ENCODE results near the gene KCNS3.
"Not testable (repeated sequence)": the region's sequence is repeated elsewhere in the genome, so short reads cannot be mapped to it uniquely, and the experiment has no call there.

The KCNS3 gene

DNA sequence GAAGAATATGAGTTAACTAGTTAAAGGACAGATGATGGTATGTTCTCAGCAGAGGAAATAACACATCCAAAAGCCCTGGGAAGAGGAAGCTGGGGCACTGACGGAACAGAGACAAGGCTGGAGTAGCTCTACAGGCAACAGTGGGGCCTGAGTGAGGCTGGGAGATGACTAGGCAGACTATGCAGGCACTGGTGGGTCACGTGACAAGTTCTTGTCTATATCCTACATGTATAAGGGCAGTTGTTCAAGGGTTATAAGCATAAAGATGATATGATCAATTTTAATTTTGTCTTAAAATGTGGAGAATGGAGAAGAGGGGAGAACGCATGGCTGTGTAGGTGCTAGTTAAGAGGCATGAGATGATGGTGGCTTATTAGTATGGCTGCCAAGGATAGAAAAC is 68.6 kb downstream of the KCNS3 start:
- Mint-ChIP-seq H3K4me3 (no peak overlapping the region), H3K4me1 (no peaks in the 10 kb centered on the region), H3K36me3 (ENCODE audit: low read depth) (no peaks in the 10 kb centered on the region), H3K9me3 (no peaks in the 10 kb centered on the region), H3K27me3 (peaks cover 5% of the 10 kb centered on the region), H3K27ac (no peak overlapping the region)
- ATAC-seq (no peak), DNase-seq (no peak)

DNA sequence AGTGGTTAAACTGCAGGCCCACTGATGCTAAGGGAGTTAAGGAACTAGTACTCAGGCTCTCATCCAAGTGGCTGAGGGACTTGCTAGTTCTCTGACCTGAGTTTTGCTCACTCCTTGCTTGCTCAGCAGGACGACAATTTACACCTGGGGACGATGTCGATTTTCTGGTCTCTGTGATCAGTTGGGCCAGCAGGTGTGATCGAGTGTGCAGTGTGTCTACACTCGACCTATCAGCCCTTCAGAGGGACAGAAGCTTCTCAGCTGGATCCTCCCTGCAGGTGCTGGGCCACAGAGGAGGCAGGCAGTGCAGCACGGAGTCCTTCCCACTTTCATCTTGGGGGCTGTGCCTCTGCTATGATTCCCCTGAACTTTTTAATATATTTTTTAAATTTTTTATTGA is 71.5 kb downstream of the KCNS3 start:
- no peak overlapping the region for H3K4me3 Mint-ChIP-seq
- no peak for DNase-seq
- no peaks in the 10 kb centered on the region for H3K9me3 Mint-ChIP-seq

DNA sequence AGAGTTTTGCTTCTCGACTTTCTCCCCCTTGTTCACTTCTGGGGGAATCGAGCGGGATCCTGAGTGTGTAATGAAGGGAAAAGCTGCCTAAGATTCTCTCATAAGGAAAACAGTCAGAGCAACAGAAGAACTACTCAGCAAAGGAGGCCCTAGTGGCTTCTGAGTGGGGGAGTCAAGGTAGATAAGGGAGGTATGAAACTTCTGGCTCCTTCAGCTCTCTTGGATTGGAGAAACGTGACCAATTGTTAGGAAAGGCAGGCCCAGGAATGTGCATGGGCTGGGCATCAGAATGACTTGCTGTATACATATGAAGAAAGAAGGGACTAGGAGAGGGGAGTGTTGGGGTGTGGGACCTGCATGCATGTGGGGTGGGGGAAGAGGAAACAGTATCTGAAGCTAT is 73.1 kb downstream of the KCNS3 start:
- Mint-ChIP-seq H3K27ac (no peak overlapping the region), H3K36me3 (ENCODE audit: low read depth) (no peaks in the 10 kb centered on the region), H3K27me3 (peaks cover 7% of the 10 kb centered on the region), H3K4me3 (no peak overlapping the region), H3K9me3 (no peaks in the 10 kb centered on the region), H3K4me1 (no peaks in the 10 kb centered on the region)
- ATAC-seq (no peak), DNase-seq (no peak)

More for the DNA sequence above, 71.5 kb downstream of the KCNS3 start:
- H3K36me3 Mint-ChIP-seq (ENCODE audit: low read depth), result no peaks in the 10 kb centered on the region
- ATAC-seq, result no peak
- H3K4me1 Mint-ChIP-seq, result no peaks in the 10 kb centered on the region
- H3K27ac Mint-ChIP-seq, result no peak overlapping the region
- H3K27me3 Mint-ChIP-seq, result peaks cover 5% of the 10 kb centered on the region

DNA sequence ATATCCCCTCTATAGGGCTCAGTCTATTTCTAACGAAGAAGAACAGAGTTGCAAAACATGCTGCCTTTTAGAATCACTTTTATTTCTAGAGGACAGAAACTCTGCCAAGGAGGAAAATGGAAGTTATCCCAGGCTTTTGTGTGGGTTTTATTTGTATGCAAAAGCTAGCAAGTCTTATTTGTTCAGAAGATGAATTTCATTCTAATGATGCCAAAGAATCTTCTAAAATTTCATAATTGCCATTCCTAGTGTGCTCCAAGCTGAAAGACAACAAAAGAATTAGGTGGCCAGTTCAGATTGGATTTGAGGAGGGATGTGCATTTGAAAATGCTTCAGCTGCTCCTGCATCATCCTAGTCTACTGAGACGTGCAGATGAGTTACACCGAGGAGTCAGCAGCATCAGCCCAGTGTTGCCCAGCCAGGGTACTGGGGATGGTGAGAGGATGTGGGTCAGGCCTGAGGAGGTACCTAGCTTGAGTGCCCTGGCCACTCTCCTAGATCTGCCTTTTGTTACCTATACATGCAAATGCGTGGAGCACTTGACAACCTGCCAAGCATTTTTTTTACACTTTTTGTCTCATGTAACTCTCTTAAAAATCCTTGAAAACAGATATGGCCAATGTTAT is 80.1 kb downstream of the KCNS3 start:
- peaks cover 3% of the 10 kb centered on the region for H3K27me3 Mint-ChIP-seq
- no peak overlapping the region for H3K27ac Mint-ChIP-seq
- DNase-seq (no peak), ATAC-seq (no peak)
- no peaks in the 10 kb centered on the region for H3K9me3 Mint-ChIP-seq
- no peak overlapping the region for H3K4me3 Mint-ChIP-seq
- no peaks in the 10 kb centered on the region for H3K4me1 Mint-ChIP-seq
- no peaks in the 10 kb centered on the region for H3K36me3 Mint-ChIP-seq (ENCODE audit: low read depth)

DNA sequence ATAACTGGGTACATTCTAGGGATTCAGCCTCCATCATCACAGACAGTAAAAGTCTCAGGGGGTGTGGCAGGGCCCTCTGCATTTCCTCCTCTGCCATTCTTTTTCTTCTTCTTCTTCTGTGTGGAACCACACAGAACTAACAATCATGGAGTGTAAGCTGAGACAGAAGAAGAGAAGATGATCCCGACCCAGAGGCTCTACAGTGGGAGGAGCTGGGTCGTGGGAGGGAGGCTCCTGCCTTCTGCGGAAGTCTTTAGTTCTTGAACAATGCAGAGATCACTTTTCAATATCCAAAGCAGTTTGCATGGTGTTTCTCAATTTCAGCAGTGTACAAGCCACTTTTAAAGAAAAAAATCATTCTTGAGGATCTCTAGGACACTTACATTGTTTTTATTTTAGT is 80.9 kb downstream of the KCNS3 start:
- Mint-ChIP-seq H3K9me3 (no peaks in the 10 kb centered on the region), H3K4me3 (no peak overlapping the region), H3K27ac (no peak overlapping the region), H3K27me3 (peaks cover 3% of the 10 kb centered on the region), H3K4me1 (no peaks in the 10 kb centered on the region), H3K36me3 (ENCODE audit: low read depth) (no peaks in the 10 kb centered on the region)
- ATAC-seq (no peak), DNase-seq (no peak)

DNA sequence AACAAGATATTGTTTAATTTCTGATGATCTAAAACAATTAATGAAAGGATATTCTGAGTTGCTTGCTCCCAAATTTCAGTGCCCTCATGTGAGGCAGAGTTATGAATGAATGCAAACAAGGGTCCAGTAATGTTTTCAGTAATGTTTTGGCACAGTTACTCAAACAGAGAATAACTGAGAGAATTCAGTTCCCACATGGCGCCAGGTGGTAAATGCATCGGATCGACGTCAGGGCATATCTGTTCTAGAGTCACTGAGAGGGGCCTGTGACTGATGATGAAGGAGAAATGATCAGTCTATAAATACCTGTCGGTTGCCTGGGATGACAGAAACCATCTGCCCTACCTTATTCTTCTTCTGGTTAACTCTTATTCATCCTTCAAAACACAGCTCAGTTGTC is 81.4 kb downstream of the KCNS3 start:
- no peak overlapping the region for H3K27ac Mint-ChIP-seq
- H3K36me3 Mint-ChIP-seq (ENCODE audit: low read depth), result no peaks in the 10 kb centered on the region
- H3K4me1 Mint-ChIP-seq, result no peaks in the 10 kb centered on the region
- H3K9me3 Mint-ChIP-seq, result no peaks in the 10 kb centered on the region
- ATAC-seq, result no peak
- peaks cover 3% of the 10 kb centered on the region for H3K27me3 Mint-ChIP-seq
- no peak overlapping the region for H3K4me3 Mint-ChIP-seq
- no peak for DNase-seq

DNA sequence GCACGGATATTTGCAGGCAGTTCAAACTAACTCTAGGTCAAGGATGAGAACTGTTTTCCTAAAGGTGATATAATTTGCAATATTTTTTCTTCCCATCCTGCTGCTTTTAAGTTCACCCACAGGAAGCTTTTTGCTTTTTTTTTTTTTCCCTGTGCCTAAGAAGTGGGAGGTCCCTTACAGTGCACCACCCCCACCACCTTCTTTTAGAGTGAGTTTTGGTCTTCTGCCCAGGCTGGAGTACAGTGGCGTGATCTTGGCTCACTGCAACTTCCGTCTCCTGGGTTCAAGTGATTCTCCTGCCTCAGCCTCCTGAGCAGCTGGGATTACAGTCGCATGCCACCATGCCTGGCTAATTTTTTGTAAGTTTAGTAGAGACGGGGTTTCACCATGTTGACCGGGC is 82.5 kb downstream of the KCNS3 start:
- Mint-ChIP-seq H3K4me1 (no peaks in the 10 kb centered on the region), H3K27ac (no peak overlapping the region), H3K4me3 (no peak overlapping the region), H3K36me3 (ENCODE audit: low read depth) (no peaks in the 10 kb centered on the region), H3K27me3 (peaks cover 3% of the 10 kb centered on the region), H3K9me3 (no peaks in the 10 kb centered on the region)
- ATAC-seq, result no peak
- no peak for DNase-seq

DNA sequence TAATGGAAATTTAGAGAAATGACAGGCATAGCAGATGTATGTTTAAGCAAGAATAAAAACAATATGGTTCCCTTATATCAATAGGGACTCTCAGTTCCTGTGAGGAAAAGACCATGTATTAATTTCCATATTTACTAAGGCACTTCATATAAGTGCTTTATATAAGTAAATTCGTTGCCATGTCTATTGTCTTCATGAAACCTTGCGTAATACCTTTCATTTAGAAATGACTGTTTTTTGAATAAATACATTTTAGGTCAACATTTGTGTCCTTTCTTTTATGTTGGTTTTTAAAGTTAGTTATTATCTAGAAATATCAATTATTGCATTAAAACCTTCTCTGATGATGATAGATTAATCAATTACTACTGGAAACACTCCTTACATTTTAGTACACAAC is 83.3 kb downstream of the KCNS3 start:
- DNase-seq (no peak), ATAC-seq (no peak)
- H3K9me3 Mint-ChIP-seq, result no peaks in the 10 kb centered on the region
- no peak overlapping the region for H3K27ac Mint-ChIP-seq
- no peaks in the 10 kb centered on the region for H3K36me3 Mint-ChIP-seq (ENCODE audit: low read depth)
- no peaks in the 10 kb centered on the region for H3K4me1 Mint-ChIP-seq
- H3K27me3 Mint-ChIP-seq, result no peaks in the 10 kb centered on the region
- no peak overlapping the region for H3K4me3 Mint-ChIP-seq

DNA sequence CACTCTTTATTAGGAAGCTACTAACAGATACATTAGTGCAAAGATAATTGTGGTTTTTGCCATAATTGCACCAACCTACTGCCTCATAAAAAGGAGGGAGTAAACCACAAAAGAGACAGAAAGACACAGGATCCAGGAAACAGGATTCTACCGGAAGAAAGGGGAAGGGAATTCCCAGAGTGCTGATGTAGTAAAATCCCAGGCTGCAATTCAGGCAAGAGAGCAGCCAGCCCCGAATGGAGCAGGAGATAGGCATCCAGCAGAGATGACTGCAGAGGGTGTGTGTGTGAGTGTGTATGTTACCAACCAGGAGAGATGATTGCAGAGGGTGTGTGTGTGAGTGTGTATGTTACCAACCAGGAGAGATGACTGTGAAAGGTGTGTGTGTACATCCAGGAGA is 84.4 kb downstream of the KCNS3 start:
- H3K27me3 Mint-ChIP-seq, result no peaks in the 10 kb centered on the region
- H3K36me3 Mint-ChIP-seq (ENCODE audit: low read depth), result no peaks in the 10 kb centered on the region
- no peak for DNase-seq
- H3K9me3 Mint-ChIP-seq, result no peaks in the 10 kb centered on the region
- H3K27ac Mint-ChIP-seq, result no peak overlapping the region
- ATAC-seq, result no peak
- no peaks in the 10 kb centered on the region for H3K4me1 Mint-ChIP-seq
- no peak overlapping the region for H3K4me3 Mint-ChIP-seq

DNA sequence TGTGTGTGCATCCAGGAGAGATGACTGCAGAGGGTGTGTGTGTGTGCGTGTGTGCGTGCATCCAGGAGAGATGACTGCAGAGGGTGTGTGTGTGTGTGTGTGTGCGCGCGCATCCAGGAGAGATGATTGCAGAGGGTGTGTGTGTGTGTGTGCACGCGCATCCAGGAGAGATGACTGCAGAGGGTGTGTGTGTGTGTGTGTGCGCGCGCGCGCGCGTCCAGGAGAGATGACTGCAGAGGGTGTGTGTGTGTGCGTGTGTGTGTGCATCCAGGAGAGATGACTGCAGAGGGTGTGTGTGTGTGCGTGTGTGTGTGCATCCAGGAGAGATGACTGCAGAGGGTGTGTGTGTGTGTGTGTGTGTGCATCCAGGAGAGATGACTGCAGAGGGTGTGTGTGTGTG is 85.1 kb downstream of the KCNS3 start:
- not testable (repeated sequence) for H3K27me3 Mint-ChIP-seq; H3K4me3 Mint-ChIP-seq; H3K4me1 Mint-ChIP-seq; DNase-seq; H3K36me3 Mint-ChIP-seq (ENCODE audit: low read depth); H3K27ac Mint-ChIP-seq; H3K9me3 Mint-ChIP-seq; ATAC-seq

DNA sequence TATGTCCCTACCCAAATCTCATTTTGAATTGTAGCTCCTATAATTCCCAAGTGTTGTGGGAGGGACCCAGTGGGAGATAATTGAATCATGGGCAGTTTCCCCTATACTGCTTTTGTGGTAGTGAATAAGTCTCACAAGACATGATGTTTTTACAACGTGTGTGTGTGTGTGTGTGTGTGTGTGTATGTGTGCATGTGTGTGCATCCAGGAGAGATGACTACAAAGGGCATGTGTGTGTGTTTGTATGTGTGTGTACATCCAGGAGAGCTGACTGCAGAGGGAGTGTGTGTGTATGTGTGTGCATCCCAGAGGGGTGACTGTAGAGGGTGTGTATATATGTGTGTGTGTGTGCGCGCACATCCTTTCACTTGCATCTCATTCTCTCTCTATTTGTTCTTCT is 86.7 kb downstream of the KCNS3 start:
- H3K4me3 Mint-ChIP-seq, result no peak overlapping the region
- no peaks in the 10 kb centered on the region for H3K9me3 Mint-ChIP-seq
- ATAC-seq (no peak), DNase-seq (no peak)
- H3K27ac Mint-ChIP-seq, result no peak overlapping the region
- H3K36me3 Mint-ChIP-seq (ENCODE audit: low read depth), result no peaks in the 10 kb centered on the region
- H3K27me3 Mint-ChIP-seq, result peaks cover 9% of the 10 kb centered on the region
- H3K4me1 Mint-ChIP-seq, result no peaks in the 10 kb centered on the region

DNA sequence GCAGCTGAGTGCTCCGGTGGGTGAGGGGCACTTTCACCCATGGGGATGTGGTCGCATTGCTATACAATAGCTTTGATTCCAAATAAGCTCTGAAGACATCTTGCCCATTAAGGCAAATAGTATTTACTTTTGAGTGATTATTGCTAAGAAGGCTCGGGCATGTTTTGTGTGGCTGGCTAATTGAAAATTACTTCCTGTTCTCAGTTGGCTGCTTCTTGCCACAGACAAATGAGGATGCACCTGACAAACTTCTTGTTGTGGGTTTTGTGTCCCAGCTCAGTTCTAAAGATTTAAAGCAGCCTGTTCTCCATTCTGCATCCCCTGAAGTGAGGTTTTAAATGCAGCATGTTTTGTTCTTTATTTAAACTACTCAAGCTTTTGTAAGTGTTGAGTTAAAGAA is 88.3 kb downstream of the KCNS3 start:
- no peak for DNase-seq
- no peak for ATAC-seq
- peaks cover 9% of the 10 kb centered on the region for H3K27me3 Mint-ChIP-seq

DNA sequence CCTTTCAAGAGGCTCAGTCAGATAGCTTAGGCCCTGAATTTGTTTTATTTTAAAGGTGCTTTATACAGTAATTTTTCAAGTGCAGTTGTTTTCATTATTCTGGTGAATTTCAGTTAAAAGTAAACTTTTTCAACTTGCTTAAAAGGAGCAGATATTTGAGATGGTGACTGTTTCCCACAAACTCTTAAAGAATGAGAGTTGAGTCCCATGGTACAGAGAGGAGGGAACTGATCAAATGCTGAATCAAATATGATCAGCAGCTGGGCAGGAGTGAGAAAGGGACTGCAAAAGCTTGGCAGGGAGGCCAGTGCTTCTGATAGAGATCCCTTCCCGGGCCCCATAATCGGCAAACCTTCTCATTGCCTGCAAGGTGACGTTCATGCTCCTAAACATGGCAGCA is 91.2 kb downstream of the KCNS3 start:
- H3K4me1 Mint-ChIP-seq, result no peaks in the 10 kb centered on the region

More for the DNA sequence above, 88.3 kb downstream of the KCNS3 start:
- no peak overlapping the region for H3K4me3 Mint-ChIP-seq
- H3K36me3 Mint-ChIP-seq (ENCODE audit: low read depth), result no peaks in the 10 kb centered on the region
- no peaks in the 10 kb centered on the region for H3K4me1 Mint-ChIP-seq
- H3K27ac Mint-ChIP-seq, result no peak overlapping the region
- no peaks in the 10 kb centered on the region for H3K9me3 Mint-ChIP-seq

DNA sequence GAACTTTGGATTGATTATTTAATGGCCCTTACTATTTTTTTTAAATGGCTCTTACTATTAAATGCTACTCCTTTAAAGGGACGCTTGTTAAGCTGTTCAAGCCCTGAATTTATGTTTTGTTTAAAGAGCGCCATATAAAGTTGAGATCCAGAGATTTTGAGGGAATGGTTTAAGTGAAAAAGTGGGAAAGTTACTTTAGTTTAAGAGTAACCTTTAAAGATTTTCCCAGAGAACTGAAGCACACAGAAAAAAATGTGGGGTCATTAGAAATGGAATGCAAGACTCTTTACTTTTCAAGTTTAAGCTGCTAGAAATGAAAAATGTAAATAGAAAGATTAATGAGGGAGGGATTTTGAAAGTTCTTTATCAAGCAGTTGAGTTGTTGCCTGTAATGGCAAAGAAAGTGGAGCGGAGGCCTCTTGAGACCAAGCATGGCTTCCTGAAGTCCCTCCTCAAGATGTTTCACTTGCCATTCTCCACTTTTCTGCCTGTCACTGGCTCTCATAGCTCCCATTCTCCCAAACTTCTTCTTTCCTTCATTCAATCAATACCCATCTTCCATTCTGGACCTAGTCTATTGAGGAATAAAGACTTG is 93.2 kb downstream of the KCNS3 start:
- Mint-ChIP-seq H3K4me1 (no peaks in the 10 kb centered on the region), H3K27ac (no peak overlapping the region), H3K4me3 (no peak overlapping the region), H3K36me3 (ENCODE audit: low read depth) (no peaks in the 10 kb centered on the region), H3K27me3 (peaks cover 12% of the 10 kb centered on the region), H3K9me3 (no peaks in the 10 kb centered on the region)
- DNase-seq (no peak), ATAC-seq (no peak)

More for the DNA sequence above, 91.2 kb downstream of the KCNS3 start:
- H3K27me3 Mint-ChIP-seq, result peaks cover 12% of the 10 kb centered on the region
- no peaks in the 10 kb centered on the region for H3K36me3 Mint-ChIP-seq (ENCODE audit: low read depth)
- no peaks in the 10 kb centered on the region for H3K9me3 Mint-ChIP-seq
- DNase-seq (no peak), ATAC-seq (no peak)
- no peak overlapping the region for H3K4me3 Mint-ChIP-seq
- H3K27ac Mint-ChIP-seq, result no peak overlapping the region

DNA sequence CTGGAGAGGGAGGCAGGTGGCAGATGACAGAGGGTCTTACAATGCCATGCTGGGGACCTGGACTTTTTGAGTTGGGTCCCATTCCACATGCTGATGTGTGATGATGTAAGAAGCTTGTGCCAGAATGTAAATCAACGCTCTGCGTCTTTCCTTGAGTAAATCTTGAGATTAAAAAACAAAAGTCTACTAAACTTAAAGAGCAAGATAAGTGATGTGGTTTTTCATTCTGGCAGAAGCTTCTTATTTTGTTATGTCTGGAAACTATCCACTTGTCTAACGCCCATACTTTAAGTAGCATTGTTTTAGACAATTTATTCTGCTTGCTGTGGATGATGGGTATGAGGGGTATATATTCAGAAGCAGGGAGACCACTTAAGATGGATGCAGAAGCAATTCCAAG is 94.5 kb downstream of the KCNS3 start:
- DNase-seq (no peak), ATAC-seq (no peak)
- Mint-ChIP-seq H3K4me3 (no peak overlapping the region), H3K9me3 (no peaks in the 10 kb centered on the region), H3K36me3 (ENCODE audit: low read depth) (no peaks in the 10 kb centered on the region), H3K27me3 (peaks cover 12% of the 10 kb centered on the region), H3K27ac (no peak overlapping the region), H3K4me1 (no peaks in the 10 kb centered on the region)

DNA sequence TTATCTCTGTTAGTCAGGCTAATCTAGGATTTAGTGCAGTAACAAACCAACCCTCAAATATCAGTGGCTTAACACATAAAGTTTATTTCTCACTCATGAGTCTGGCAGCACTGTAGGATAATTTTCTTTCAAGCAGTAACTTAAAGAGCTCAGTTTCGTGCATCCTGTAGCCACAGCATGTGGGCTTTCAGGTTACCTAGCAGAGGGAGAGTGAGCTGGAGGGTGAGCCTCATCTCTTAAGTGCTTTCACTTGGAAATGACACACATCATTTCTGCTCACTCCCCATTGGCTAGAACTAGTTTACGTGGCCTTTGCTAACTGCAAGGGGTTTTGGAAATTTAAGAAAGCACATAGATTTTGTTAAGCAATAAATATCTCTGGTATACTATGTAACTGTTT is 96.9 kb downstream of the KCNS3 start:
- H3K27ac Mint-ChIP-seq, result no peak overlapping the region
- peaks cover 3% of the 10 kb centered on the region for H3K27me3 Mint-ChIP-seq
- no peak overlapping the region for H3K4me3 Mint-ChIP-seq
- no peak for ATAC-seq
- H3K36me3 Mint-ChIP-seq (ENCODE audit: low read depth), result no peaks in the 10 kb centered on the region
- DNase-seq, result no peak
- no peaks in the 10 kb centered on the region for H3K9me3 Mint-ChIP-seq
- no peaks in the 10 kb centered on the region for H3K4me1 Mint-ChIP-seq

Measured in activated naive CD8-positive, alpha-beta T cell treated with anti-CD3 and anti-CD28 coated beads, Interleukin-2, amount 50 U/mL, for 24 hours (primary cell).